GM12878 (cell line): Measurements from ENCODE around the gene STPG3. TPM values are rescaled to one million over a fixed set of nuclear protein-coding genes. Genes with fewer than 3 reads are reported as not detected.

ENCODE experiments used
- ATAC-seq: fragments of 200-7000 bp; cut with Tn5 transposase; 3 replicates; pipeline ENCODE4 v1.9.1; 2020; ENCODE audit warnings: mild to moderate bottlenecking, moderate library complexity
- BruUV-seq: library from RNA; stranded (reverse); fragments of 400-500 nt; replicated peaks from 2 replicates; lab custom pipeline; 2021; lab: Mats Ljungman, UMichigan
- CTCF ChIA-PET: fragments of 300-600 bp; sonication (Branson Sonifier 250); formaldehyde crosslinking; extraction: SDS; loops from one replicate; lab custom pipeline; 2021; ENCODE audit warnings: inconsistent platforms; lab: Yijun Ruan, JAX
- POLR2A ChIA-PET: fragments of 350-600 bp; formaldehyde crosslinking; extraction: SDS; loops from one replicate; lab custom pipeline; 2021; ENCODE audit warnings: inconsistent platforms; lab: Charles Lee
- RAD21 ChIA-PET: fragments of 300-600 bp; sonication (Branson Sonifier 250); formaldehyde crosslinking; loops from one replicate; lab custom pipeline; 2023; ENCODE audit warnings: antibody characterized with exemption; ENCODE audit not compliant: unreplicated experiment; lab: Charles Lee
- SMC1A ChIA-PET: fragments of 300-600 bp; sonication (Branson Sonifier 250); formaldehyde crosslinking; loops from one replicate; lab custom pipeline; 2023; ENCODE audit not compliant: unreplicated experiment, uncharacterized antibody; lab: Charles Lee
- DNase-seq: peaks from one replicate; pipeline ENCODE4 v3.0.0-alpha.2; 2011; ENCODE audit warnings: low read depth, low spot score
- FAIRE-seq: peaks from 3 replicates; lab custom pipeline; 2011; peaks lifted over from hg19 to GRCh38; lab: Jason Lieb, UNC
- H2AFZ ChIP-seq: 2 replicates; pipeline ENCODE4 v1.6.0; 2011; ENCODE audit warnings: low read depth, low read length, control low read depth; ENCODE audit not compliant: control insufficient read depth
- H3K27ac ChIP-seq: 2 replicates; pipeline ENCODE4 v1.5.1; 2011; ENCODE audit warnings: control low read depth; ENCODE audit not compliant: control insufficient read depth, insufficient read depth
- H3K27me3 ChIP-seq, 2 experiments: replicated peaks in 1 of 2; 2 replicates each; pipeline versions ENCODE4 v1.6.0 to v1.6.1; 2011; ENCODE audit warnings: low read length in 1 of 2; ENCODE audit not compliant: control insufficient read depth in 2 of 2, insufficient read depth in 2 of 2
- H3K36me3 ChIP-seq, 2 experiments: 2 replicates each; pipeline ENCODE4 v1.5.1; 2011; ENCODE audit warnings: low read length in 1 of 2; ENCODE audit not compliant: control insufficient read depth in 2 of 2, insufficient read depth in 2 of 2
- H3K4me1 ChIP-seq: 2 replicates; pipeline ENCODE4 v1.6.1; 2011; ENCODE audit warnings: mild to moderate bottlenecking, low read length, moderate library complexity, mixed read lengths; ENCODE audit not compliant: control insufficient read depth, insufficient read depth
- H3K4me2 ChIP-seq: 2 replicates; pipeline ENCODE4 v1.6.0; 2011; ENCODE audit warnings: control low read depth; ENCODE audit not compliant: control insufficient read depth, insufficient read depth
- H3K4me3 ChIP-seq: fragments of 200-600 bp; sonication (generic); 2 replicates; pipeline ENCODE4 v1.5.1; 2016
- H3K79me2 ChIP-seq: 2 replicates; pipeline ENCODE4 v1.6.0; 2011; ENCODE audit warnings: low read length; ENCODE audit not compliant: control insufficient read depth, insufficient read depth
- H3K9ac ChIP-seq: 2 replicates; pipeline ENCODE4 v1.8.0; 2011; ENCODE audit warnings: low read length, control low read depth, mixed read lengths; ENCODE audit not compliant: control insufficient read depth, insufficient read depth
- H3K9me3 ChIP-seq: replicated peaks from 3 replicates; pipeline ENCODE4 v1.5.1; 2011; ENCODE audit warnings: mild to moderate bottlenecking, low read length; ENCODE audit not compliant: control insufficient read depth, insufficient read depth
- H4K20me1 ChIP-seq: 2 replicates; pipeline ENCODE4 v1.6.0; 2011; ENCODE audit not compliant: control insufficient read depth, insufficient read depth
- EGR1 ChIP-seq, 2 experiments: IDR thresholded peaks; 1 replicate in 1 of 2; 2 replicates in 1 of 2; pipeline ENCODE4 v1.6.1; 2011 to 2012; ENCODE audit warnings: low read depth in 2 of 2, low read length in 2 of 2, borderline replicate concordance in 1 of 2, mild to moderate bottlenecking in 1 of 2, moderate library complexity in 1 of 2
- KDM1A ChIP-seq: fragments of 200-600 bp; sonication (generic); IDR thresholded peaks from 2 replicates; pipeline ENCODE4 v1.6.1; 2016; ENCODE audit warnings: borderline replicate concordance
- MEF2B ChIP-seq: fragments of 450-650 bp; IDR thresholded peaks from 2 replicates; pipeline ENCODE4 v1.6.1; 2018; ENCODE audit warnings: mild to moderate bottlenecking, moderate library complexity; ENCODE audit not compliant: partially characterized antibody, poor library complexity, severe bottlenecking
- POU2F2 ChIP-seq: IDR thresholded peaks from 3 replicates; pipeline ENCODE4 v1.6.1; 2011; ENCODE audit warnings: low read depth, mild to moderate bottlenecking, low read length, borderline replicate concordance
- RFX5 ChIP-seq: IDR thresholded peaks from 2 replicates; pipeline ENCODE4 v1.6.1; 2011; ENCODE audit warnings: low read depth, low read length, improper control_type of control experiment
- SIN3A ChIP-seq: IDR thresholded peaks from 2 replicates; pipeline ENCODE4 v1.6.1; 2012; ENCODE audit warnings: low read depth, low read length, improper control_type of control experiment
- SP1 ChIP-seq: IDR thresholded peaks from one replicate; pipeline ENCODE4 v1.6.1; 2011; ENCODE audit warnings: low read depth, low read length
- SPI1 ChIP-seq: IDR thresholded peaks from 2 replicates; pipeline ENCODE4 v1.6.1; 2011; ENCODE audit warnings: low read depth, mild to moderate bottlenecking, low read length, moderate library complexity, borderline replicate concordance; ENCODE audit not compliant: insufficient read depth
- SRF ChIP-seq, 2 experiments: IDR thresholded peaks; 2 replicates each; pipeline ENCODE4 v1.6.1; 2011; ENCODE audit warnings: low read depth in 2 of 2, low read length in 2 of 2, mild to moderate bottlenecking in 1 of 2, moderate library complexity in 1 of 2
- WGBS: methylation state at CpG from one replicate; pipeline ENCODE4 v1.1.6; 2016; ENCODE audit warnings: low lambda C conversion rate; ENCODE audit not compliant: insufficient replicate concordance, insufficient coverage; ENCODE audit errors: missing lambda C conversion rate; 5-methylcytosine and 5-hydroxymethylcytosine counted together
- in situ Hi-C: fragments of 300-500 bp; cut with MboI; formaldehyde crosslinking; loops from 9 replicates; pipeline ENCODE4 v1.14.3; 2018; ENCODE audit warnings: mixed read lengths
- intact Hi-C: fragments of 100-400 bp; cut with micrococcal nuclease; formaldehyde crosslinking; loops from one replicate; pipeline ENCODE4 v1.14.2; 2022; ENCODE audit not compliant: unreplicated experiment
- polyA plus RNA-seq, 11 experiments: library from polyadenylated mRNA; depleted of rRNA in 4 of 11; unstranded in 6 of 11; stranded (reverse) in 5 of 11; fragments of >200 nt; fragmentation: Nextera tagmentation in 4 of 11; fragmentation: Illumina TruSeq in 1 of 11; extraction: Ambion mirVana in 4 of 11; extraction: Trizol in 1 of 11; gene quantifications; 1 replicate in 1 of 11; 2 replicates in 10 of 11; pipeline versions ENCODE4 v1.2.1 to v1.2.3, GENCODE V29; 2011 to 2016; ENCODE audit warnings: inconsistent platforms in 2 of 11, missing spikeins in 2 of 11, low read depth in 1 of 11
- total RNA-seq, 4 experiments: library from RNA; depleted of rRNA in 3 of 4; stranded (reverse); fragments of >200 nt in 3 of 4; fragmentation: Illumina TruSeq in 1 of 4; extraction: Trizol in 1 of 4; gene quantifications; 2 replicates each; pipeline versions ENCODE4 v1.2.1 to v1.2.3, GENCODE V29; 2013 to 2021
- TF ChIP-seq, protein P1 (sequence below): fragments of 450-650 bp; formaldehyde crosslinking; IDR thresholded peaks from 2 replicates; pipeline ENCODE4 v1.4.0; 2020; ENCODE audit warnings: mild to moderate bottlenecking, moderate library complexity

The STPG3 gene
- total and polyA plus RNA-seq, 10 of the 15 experiments (the other 5 are each of a cell fraction or from before 2014, with no cell fraction given): not detected

DNA sequence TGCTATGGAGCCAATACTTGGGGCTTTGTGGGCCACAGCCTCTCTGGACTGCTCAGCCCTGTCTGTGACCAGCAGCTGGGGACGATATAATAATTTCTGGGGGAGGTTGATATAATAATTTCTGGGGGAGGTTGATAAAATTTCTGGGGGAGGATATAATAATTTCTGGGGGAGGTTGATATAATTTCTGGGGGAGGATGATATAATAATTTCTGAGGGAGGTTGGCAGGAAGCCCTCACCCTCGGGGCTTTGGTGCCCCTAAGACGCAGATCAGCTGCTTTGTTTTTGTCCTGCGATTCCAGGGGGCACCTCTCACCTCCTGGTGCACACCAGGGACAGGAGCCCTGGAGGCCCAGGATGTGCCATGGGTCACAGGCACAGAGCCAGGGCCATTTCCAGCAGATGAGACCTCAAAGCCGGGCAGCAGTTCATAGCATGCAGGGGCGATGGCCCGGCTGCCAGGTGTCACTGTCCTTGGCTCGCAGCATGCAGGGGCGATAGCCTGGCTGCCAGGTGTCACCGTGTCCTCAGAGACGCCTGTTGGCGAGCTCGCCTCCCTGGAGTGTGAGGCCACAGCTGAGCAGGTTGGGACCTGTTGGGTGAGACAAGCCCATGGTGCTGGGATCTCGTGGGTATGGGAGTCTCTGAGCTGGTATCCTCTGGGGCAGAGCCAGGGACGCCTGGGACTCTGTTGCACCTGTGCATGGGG, 22.7 kb downstream of the STPG3 start:
- FAIRE-seq (no peak), DNase-seq (no peak), ATAC-seq (no peak)
- Histone ChIP-seq H3K9ac (no peak overlapping the region), H4K20me1 (no peaks in the 10 kb centered on the region), H3K4me1 (peaks cover 44% of the 10 kb centered on the region), H3K27ac (no peak overlapping the region), H3K36me3 (peaks cover 6 to 7% of the 10 kb centered on the region in 2 experiments; a peak in 3 of 4 replicates), H3K4me3 (no peak overlapping the region), H2AFZ (no peak overlapping the region), H3K4me2 (no peak overlapping the region), H3K27me3 (no peaks in the 10 kb centered on the region), H3K79me2 (peaks cover 13% of the 10 kb centered on the region), H3K9me3 (no peaks in the 10 kb centered on the region)
- WGBS: 74% methylated on average over 15 of the region's 15 CpGs
- ChIA-PET CTCF (interaction anchor here (0.8 to 1.1 kb wide), 4 partner anchors 11 to 15 kb away, joined by 3 read pairs; no protein-coding TSS in a partner anchor), RAD21 (no interaction called here), POLR2A (interaction anchor here (1.6 kb wide), 2 partner anchors 33 to 124 kb away, joined by 4 read pairs; partner anchors contain the start of gene TUBB4B), SMC1A (no interaction called here)
- no TSS peak for BruUV-seq
- in situ Hi-C loops (no loop called here), intact Hi-C loops (no loop called here)
- TF ChIP-seq SP1: no peak

GRCh38 chr9:137275203-137275587, 24.1 kb downstream of the STPG3 start:
- BruUV-seq: no TSS peak
- Histone ChIP-seq H3K36me3 (peaks cover 4% of the 10 kb centered on the region in 2 experiments; a peak in 3 of 4 replicates), H3K9ac (no peak overlapping the region), H3K9me3 (no peaks in the 10 kb centered on the region), H4K20me1 (no peaks in the 10 kb centered on the region), H3K27ac (no peak overlapping the region), H3K4me3 (no peak overlapping the region), H3K27me3 (no peaks in the 10 kb centered on the region), H3K79me2 (peaks cover 19% of the 10 kb centered on the region), H3K4me2 (no peak overlapping the region), H3K4me1 (peaks cover 36% of the 10 kb centered on the region), H2AFZ (no peak overlapping the region)
- SMC1A ChIA-PET: interaction anchor here (1.0 kb wide), 1 partner anchor 11 kb away, joined by 3 read pairs; no protein-coding TSS in a partner anchor
- RAD21 ChIA-PET: interaction anchor here (0.7 kb wide), 1 partner anchor 38 kb away, joined by 3 read pairs; no protein-coding TSS in a partner anchor
- in situ Hi-C loops: no loop called here
- FAIRE-seq: no peak
- POLR2A ChIA-PET: interaction anchor here (1.6 kb wide), 1 partner anchor 125 kb away, joined by 4 read pairs; no protein-coding TSS in a partner anchor
- no peak for DNase-seq
- CTCF ChIA-PET: no interaction called here
- no peak for ATAC-seq
- intact Hi-C loops: no loop called here
- WGBS: 81% methylated on average over 10 of the region's 10 CpGs
- no peak for TF ChIP-seq SIN3A
- no peak for TF ChIP-seq SPI1
- TF ChIP-seq, protein P1, sequence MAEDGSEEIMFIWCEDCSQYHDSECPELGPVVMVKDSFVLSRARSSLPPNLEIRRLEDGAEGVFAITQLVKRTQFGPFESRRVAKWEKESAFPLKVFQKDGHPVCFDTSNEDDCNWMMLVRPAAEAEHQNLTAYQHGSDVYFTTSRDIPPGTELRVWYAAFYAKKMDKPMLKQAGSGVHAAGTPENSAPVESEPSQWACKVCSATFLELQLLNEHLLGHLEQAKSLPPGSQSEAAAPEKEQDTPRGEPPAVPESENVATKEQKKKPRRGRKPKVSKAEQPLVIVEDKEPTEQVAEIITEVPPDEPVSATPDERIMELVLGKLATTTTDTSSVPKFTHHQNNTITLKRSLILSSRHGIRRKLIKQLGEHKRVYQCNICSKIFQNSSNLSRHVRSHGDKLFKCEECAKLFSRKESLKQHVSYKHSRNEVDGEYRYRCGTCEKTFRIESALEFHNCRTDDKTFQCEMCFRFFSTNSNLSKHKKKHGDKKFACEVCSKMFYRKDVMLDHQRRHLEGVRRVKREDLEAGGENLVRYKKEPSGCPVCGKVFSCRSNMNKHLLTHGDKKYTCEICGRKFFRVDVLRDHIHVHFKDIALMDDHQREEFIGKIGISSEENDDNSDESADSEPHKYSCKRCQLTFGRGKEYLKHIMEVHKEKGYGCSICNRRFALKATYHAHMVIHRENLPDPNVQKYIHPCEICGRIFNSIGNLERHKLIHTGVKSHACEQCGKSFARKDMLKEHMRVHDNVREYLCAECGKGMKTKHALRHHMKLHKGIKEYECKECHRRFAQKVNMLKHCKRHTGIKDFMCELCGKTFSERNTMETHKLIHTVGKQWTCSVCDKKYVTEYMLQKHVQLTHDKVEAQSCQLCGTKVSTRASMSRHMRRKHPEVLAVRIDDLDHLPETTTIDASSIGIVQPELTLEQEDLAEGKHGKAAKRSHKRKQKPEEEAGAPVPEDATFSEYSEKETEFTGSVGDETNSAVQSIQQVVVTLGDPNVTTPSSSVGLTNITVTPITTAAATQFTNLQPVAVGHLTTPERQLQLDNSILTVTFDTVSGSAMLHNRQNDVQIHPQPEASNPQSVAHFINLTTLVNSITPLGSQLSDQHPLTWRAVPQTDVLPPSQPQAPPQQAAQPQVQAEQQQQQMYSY (CRISPR knock-in tag): no peak
- TF ChIP-seq KDM1A: no peak
- no peak for TF ChIP-seq RFX5
- TF ChIP-seq SRF (IDR thresholded peaks at IDR 0.05; ENCODE audit: low read depth in 2 of 2, low read length in 2 of 2): no peak
- no peak for TF ChIP-seq POU2F2
- no peak for TF ChIP-seq MEF2B
- TF ChIP-seq EGR1 (IDR thresholded peaks at IDR 0.05; ENCODE audit: borderline replicate concordance in 1 of 2, low read depth in 2 of 2, low read length in 2 of 2): no peak
